ENCODE data around the gene SMYD4.

GRCh38 chr17:1774390-1775176, 55.1 kb downstream of the SMYD4 start:
- TF ChIP-seq POLR2A (IDR thresholded peaks at IDR 0.05), result no peak
- TF ChIP-seq CTCF (IDR thresholded peaks at IDR 0.05 in 8 of 11, conservative IDR thresholded peaks at IDR 0.05 in 3 of 11), result no peak

Measured in spleen (tissue), 7 donors.